Measurements from ENCODE around the gene BCL2L2.
"Not testable (repeated sequence)": the region's sequence is repeated elsewhere in the genome, so short reads cannot be mapped to it uniquely, and the experiment has no call there.

The BCL2L2 gene

GRCh38 chr14:23306412-23307145, at the start of gene BCL2L2:
Gene BCL2L2, plus strand, starts transcription at chr14:23306833. Its CDS starts 935 bp downstream, at chr14:23307768.
- in situ Hi-C loops (cut with MboI; ENCODE audit: low sequenced_read_pairs) = no loop called here

DNA sequence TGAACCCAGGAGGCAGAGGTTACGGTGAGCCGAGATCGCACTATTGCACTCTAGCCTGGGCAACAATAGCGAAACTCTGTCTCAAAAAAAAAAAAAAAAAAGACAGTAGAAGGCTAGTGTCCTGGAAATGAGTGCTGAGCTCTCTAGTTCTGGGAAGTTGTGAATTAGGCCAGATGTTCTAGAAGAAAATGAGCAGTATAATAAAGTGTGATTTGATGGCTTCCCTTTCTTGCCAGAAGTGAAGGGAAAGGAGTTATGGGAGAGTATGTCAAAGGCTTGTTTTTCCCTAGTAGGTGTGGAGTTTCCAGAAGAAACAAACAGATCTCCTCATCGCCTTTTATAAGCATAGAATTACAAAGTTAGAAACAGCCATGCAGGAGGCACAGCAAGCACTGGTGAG, 48.4 kb upstream of the BCL2L2 start:
- in situ Hi-C loops (cut with MboI; ENCODE audit: low sequenced_read_pairs) = no loop called here

DNA sequence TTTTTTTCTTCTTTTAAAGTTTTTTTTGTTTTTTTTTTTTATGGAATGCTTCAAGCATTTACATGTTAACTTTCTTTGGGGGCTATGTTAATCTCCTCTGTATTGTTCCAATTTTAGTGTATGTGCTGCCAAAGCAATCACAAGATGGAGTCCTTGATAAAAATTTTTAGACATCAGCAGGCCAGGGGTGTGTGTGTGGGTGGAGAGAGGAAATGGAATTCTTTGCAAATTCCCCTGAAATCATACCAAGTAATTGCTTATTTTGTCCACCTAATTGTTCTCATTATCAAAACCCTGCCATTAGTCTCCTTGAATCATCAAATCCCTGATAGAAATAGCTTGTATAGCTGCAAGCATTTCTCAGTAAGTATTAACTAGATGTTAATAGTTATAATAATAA, 47.2 kb upstream of the BCL2L2 start:
- in situ Hi-C loops (cut with MboI; ENCODE audit: low sequenced_read_pairs) = no loop called here

DNA sequence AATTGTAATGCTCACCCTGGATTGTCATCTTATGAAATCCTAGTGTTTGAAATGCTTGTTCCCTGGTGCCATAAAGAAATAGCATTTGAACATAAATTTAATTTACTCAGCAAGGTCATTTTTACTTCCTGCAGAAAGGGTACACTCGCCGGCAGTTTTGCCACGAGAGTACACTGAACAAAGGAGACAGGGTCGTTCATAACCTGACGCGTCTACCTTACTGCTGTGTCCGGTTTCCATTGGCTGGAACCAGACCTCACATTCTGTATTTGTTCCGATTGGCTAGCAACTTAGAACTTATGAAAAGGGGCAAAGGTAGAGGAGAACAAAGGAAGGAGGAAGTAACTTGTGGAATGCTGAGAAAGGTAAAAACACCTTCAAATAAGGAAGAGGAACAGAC, 45.8 kb upstream of the BCL2L2 start:
- in situ Hi-C loops (cut with MboI; ENCODE audit: low sequenced_read_pairs) = not testable (repeated sequence)

DNA sequence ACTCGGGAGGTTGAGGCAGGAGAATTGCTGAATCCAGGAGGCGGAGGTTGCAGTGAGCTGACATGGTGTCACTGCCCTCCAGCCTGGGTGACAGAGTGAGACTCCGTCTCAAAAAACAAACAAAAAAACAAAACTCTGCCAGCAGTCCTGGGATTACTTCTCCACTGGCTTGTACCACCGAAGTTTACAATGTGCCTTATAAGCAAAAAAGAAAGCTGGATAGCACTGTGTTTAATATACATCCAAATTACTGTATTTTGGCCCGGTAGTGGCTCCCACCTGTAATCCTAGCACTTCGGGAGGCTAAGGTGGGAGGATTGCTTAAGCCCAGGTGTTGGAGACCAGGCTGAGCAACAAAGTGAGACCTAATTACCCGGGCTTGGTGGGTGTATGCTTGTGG, 37.4 kb upstream of the BCL2L2 start:
- in situ Hi-C loops (cut with MboI; ENCODE audit: low sequenced_read_pairs) = no loop called here

DNA sequence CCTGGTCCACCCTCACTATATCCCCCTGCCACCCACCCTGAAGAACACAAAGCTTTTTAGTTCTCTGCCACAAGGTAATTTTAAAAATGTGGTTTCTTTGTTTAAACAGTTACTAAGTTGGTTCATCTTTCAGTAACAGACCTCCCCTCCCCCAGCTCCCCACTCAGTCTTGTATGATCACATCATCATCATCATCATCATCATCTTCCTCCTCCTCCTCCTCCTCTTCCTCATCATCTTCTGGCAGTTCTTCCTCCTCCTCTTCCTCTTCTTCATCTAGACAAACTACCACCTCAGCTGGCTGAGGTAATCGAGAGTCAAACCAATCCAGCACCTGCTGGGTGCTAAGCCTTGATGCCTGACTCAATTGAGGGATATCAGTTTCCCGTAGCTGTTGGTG, 31.2 kb upstream of the BCL2L2 start:
- in situ Hi-C loops (cut with MboI; ENCODE audit: low sequenced_read_pairs) = no loop called here

DNA sequence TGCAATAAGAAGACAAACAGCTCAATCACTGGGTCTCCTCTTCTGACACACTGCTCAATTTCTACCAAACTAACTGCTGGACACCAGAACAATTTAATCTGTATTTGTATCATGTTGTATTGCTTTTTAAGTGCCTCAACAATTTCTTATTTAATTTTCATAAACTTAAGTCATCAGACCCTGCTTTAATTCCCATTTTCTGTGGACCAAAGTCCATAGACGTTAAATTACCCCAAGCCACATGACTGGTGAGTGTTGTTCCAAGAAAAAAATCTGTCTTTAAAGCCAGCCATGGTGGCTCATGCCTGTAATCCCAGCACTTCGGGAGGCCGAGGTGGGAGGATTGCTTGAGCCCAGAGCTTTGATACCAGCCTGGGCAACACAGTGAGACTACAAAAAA, 29.4 kb upstream of the BCL2L2 start:
- in situ Hi-C loops (cut with MboI; ENCODE audit: low sequenced_read_pairs) = no loop called here

DNA sequence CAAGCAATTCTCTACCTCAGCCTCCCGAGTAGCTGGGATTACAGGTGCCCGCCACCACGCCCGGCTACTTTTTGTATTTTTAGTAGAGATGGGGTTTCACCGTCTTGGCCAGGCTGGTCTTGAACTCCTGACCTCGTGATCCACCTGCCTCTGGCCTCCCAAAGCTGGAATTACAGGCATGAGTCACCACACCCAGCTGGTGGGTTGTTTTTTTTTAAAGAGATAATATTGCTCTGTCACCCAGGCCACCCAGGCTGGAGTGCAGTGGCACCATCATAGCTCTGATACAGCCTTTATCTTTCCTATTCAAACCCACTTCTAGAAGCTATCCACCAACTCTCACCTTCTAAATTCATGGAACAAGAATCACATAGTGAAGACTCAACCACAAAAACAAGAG, 28.7 kb upstream of the BCL2L2 start:
- in situ Hi-C loops (cut with MboI; ENCODE audit: low sequenced_read_pairs) = not testable (repeated sequence)

DNA sequence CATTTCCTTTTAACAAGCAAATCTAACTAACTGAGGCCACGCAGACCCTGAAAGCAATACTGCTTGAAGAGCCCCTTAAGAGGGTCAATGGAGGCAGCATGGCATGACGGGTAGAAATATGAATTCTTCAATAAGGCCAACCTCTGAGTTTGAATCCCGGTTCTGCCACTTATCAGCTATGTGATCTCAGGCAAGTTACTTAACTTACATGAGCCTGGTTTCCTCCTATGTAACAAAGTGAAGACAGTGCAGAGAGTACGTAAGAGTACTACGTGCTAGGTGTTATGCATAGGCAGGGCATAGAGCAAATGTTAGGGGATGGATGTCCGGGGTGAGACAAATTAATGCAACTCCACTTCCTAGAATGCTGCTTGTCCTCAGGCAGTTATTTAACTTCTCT, 25.4 kb upstream of the BCL2L2 start:
- in situ Hi-C loops (cut with MboI; ENCODE audit: low sequenced_read_pairs) = no loop called here

- in situ Hi-C loops (cut with MboI; ENCODE audit: low sequenced_read_pairs) = no loop called here
Observed at GRCh38 chr14:23284654-23285529, 21.7 kb upstream of the BCL2L2 start.

- in situ Hi-C loops (cut with MboI; ENCODE audit: low sequenced_read_pairs) = no loop called here
Observed at GRCh38 chr14:23285530-23286019, 21.1 kb upstream of the BCL2L2 start.

DNA sequence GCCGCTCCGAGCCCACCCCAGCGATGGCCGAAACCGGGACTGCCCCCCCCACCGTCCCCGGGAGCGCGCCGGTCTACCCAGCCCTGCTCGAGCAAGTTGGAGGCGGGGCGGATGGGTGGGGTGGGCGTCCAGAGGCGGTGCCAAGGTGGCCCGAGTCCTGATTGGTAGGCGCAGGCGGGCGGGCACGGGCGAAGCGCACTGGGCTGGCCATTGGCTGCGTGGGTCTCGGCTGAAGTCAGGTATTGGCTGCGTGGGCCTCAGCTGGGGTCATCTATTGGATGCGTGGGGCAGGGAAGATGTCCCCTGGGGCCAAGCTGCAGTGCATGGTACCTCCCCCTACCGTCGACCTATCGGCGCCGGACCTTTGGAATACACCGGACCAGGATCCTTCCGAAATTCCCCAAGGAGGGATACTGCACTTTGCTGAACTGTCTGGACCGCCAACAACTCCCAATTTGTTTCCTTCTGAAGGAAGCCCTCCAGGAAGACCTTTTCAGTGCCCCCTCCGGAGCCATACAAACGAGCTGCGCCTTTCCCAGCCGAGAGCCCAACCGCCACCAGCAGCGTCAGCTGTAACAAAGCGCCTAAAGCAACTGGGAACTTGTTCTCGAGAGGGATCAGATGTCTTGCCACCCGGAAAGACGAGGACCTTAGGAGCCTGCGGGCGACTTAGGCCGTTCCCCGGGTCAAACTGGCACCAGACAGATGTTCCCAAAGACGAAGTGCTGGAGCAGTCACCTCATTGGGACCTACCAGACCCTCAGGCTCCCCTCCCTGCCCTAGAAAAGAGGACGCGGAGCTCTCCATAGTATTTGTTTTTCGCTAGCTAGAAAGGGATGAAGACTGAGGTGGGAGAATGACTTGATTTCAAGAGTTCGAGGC, 20.4 kb upstream of the BCL2L2 start, which contains the start of gene HOMEZ:
TSS of gene HOMEZ (minus strand) at position 113 of the 882 bp plus-strand sequence. CDS start 180 bp downstream, outside the sequence.
- in situ Hi-C loops (cut with MboI; ENCODE audit: low sequenced_read_pairs) = no loop called here

- in situ Hi-C loops (cut with MboI; ENCODE audit: low sequenced_read_pairs) = no loop called here
Observed at GRCh38 chr14:23286902-23287479, 19.6 kb upstream of the BCL2L2 start.

- in situ Hi-C loops (cut with MboI; ENCODE audit: low sequenced_read_pairs) = no loop called here
Observed at GRCh38 chr14:23294734-23295561, 11.7 kb upstream of the BCL2L2 start.

- in situ Hi-C loops (cut with MboI; ENCODE audit: low sequenced_read_pairs) = no loop called here
Observed at GRCh38 chr14:23296012-23296777, 10.4 kb upstream of the BCL2L2 start.

GRCh38 chr14:23297096-23297495, 9.5 kb upstream of the BCL2L2 start:
- in situ Hi-C loops (cut with MboI; ENCODE audit: low sequenced_read_pairs) = no loop called here

DNA sequence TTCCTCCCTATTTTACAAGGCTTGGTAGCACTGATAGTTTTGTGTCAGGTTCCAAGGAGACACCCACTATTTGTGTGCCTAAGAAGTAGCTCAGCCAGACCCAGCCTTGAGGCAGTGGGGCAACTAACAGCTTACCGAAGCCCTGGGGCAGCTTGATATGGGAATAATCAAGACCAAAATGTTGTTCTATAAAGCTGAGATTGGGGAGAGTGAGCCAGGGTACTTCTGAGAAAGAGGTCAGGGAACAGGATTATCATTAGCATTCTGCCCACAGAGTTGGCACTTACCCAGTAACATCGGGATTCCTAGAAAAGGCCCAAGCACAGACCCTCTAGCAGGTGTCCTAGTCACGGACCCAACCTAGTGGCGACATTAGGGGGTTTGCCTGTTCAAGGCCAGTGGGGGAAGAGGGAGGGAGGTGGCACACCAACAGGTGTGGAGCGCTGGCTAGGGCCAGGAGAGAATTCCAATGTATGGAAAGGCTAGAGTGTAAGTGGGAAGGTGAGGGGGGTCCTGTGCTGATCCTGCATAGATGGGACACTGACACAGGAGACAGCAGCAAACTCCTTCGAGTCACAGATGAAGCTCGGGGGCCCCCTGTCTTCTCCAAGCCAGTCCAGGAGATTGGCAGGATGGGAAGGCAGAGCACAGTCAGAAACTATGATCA, 8.9 kb upstream of the BCL2L2 start:
- in situ Hi-C loops (cut with MboI; ENCODE audit: low sequenced_read_pairs) = no loop called here

GRCh38 chr14:23299211-23299957, 7.2 kb upstream of the BCL2L2 start:
- in situ Hi-C loops (cut with MboI; ENCODE audit: low sequenced_read_pairs) = no loop called here
